LHCN-M2 (cell line): ENCODE data around the gene FKRP. TPM values are rescaled to one million over a fixed set of nuclear protein-coding genes. Genes with fewer than 3 reads are reported as not detected.
"Not testable (repeated sequence)": the region's sequence is repeated elsewhere in the genome, so short reads cannot be mapped to it uniquely, and the experiment has no call there.

Experiments
- DNase-seq: peaks from one replicate; pipeline ENCODE4 v3.0.0-alpha.2; 2012; ENCODE audit warnings: low read depth
- total RNA-seq: library from RNA; depleted of rRNA; stranded (reverse); fragments of >200 nt; gene quantifications from 2 replicates; pipeline ENCODE4 v1.2.3, GENCODE V29; 2014

The FKRP gene
- total RNA-seq, 1 experiment from 2014 or later: 29.7 TPM

DNA sequence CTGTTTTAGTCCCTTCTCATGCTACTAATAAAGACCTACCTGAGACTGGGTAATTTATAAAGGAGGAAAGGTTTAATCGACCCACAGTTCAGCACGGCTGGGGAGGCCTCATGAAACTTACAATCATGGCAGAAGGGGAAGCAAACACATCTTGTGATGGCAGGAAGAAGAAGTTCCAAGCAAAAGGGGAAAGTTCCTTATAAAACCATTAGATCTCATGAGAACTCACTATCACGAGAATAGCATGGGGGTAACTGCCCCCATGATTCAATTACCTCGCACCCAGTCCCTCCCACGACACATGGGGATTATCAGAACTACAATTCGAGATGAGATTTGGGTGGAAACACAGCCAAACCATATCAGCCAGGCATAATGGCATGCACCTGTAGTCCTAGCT lies 13.3 kb downstream of the FKRP start:
- no peak for DNase-seq

DNA sequence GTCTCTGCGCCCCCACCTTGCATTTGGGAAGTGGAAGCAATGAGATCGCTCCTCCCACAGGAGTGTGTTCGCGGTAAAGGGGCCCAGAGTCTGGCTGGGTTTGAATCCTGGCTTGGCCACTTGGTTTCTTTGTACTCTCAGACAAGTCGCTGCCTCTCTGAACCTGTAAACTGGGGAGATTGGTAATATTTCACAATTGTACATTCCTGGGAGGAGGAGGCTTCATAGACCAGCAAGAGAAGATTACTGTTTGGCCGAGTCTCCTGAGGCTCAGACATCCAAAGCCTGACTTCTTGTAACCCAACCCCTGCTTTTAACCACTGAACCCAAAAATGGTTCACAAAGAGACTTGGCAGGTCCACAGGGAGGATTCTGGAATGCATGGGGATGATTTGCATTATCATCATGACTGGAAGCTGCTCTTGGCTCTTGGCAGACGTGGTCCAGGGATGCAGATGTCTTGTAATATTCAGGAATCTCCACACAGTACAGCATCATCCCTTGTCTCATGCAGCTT lies 14.0 kb downstream of the FKRP start:
- peak; percentile 91 for DNase-seq

DNA sequence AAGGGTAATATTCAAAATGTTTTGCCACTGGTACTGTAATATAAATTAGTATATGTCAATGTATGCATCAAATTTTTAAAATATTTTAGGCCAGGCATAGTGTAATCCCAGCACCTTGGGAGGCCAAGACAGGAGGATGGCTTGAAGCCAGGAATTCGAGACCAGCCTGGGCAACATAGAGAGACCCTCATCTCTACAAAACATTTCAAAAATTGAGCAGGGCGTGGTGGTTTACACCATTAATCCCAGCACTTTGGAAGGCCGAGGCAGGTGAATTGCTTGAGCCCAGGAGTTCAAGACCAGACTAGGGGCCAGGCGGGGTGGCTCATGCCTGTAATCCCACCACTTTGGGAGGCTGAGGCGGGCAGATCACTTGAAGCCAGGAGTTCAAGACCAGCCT lies 14.5 kb downstream of the FKRP start:
- no peak for DNase-seq

DNA sequence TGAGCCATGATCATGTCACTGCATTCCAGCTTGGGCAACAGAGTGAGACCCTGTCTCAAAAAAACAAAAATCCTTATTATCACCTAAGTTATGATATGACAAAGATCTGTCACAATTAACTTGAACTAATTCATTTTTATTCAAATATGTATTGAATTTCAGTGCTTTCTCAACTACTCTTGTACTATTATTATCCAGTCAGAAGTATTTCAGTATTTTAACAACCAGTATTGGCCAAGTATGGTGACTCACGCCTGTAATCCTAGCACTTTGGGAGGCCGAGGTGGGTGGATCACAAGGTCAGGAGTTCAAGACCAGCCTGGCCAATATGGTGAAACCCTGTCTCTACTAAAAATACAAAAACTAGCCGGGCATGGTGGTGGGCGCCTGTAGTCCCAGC lies 15.0 kb downstream of the FKRP start:
- peak; percentile 52 for DNase-seq

DNA sequence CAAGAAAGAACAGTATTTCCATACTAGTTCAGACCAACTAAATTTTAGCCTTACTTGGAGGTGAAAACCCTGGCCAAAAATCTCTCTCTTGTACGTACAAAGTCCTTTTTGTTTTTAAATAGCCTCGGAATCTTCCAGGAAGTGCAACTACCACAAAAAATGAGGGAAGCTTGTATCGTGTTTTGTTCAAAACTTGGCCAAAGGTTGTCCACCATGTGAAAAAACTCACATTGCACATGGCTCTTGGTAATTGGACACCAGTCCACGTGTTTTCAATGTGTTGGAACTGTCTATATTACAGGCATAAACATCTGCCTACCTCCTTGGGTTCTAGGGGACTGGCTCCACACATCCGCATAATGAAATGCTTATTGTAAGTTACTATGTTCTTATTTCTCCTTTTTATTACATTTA lies 15.6 kb downstream of the FKRP start:
- DNase-seq: no peak

DNA sequence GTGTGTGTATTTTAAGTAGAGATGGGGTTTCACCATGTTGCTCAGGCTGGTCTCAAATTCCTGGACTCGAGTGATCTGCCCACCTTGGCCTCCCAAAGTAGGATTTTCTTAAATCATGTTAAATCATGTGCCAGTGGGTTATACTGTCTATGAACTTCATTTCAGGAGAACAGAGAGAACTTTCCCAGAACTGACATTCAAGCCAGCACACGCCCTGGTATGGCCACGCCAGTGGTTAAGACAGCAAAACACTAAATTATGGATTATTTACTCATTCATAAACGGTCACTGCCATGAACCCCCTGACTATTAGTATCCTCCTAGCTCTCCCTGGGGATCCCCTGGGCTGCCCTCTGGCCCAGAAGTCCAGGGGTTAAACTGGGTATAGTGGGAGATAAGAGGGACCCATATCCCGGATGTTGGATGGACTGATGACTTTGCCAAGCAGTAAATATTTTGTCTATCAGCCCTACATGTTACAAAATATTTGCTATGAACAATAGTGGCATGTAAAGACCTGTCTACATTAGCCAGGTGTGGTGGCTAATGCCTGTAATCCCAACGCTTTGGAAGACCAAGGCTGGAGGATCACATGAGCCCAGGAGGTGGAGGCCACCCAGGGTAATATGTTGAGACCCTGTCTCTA lies 16.5 kb downstream of the FKRP start:
- no peak for DNase-seq

DNA sequence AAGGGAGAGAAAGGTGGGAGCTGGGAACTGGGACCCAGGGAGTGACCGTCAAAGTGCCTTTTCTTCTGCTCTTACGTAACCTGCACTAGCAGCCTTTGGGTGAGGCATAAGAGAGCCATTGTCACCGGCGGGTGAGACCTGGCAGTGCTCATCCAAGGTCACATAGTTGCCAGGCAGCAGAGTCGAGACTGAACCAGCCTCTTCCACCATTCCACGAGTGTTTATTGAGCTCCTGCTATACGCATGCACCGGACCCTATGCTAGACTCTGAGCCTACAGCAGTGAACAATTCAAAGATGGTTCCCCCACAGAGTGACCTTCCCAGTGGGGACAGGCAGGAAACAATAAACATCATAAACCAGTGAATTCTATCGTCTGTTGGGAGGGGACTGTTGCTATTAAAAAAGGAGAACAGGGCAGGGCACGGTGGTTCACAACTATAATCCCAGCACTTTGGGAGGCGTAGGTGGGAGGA lies 19.0 kb downstream of the FKRP start:
- no peak for DNase-seq

DNA sequence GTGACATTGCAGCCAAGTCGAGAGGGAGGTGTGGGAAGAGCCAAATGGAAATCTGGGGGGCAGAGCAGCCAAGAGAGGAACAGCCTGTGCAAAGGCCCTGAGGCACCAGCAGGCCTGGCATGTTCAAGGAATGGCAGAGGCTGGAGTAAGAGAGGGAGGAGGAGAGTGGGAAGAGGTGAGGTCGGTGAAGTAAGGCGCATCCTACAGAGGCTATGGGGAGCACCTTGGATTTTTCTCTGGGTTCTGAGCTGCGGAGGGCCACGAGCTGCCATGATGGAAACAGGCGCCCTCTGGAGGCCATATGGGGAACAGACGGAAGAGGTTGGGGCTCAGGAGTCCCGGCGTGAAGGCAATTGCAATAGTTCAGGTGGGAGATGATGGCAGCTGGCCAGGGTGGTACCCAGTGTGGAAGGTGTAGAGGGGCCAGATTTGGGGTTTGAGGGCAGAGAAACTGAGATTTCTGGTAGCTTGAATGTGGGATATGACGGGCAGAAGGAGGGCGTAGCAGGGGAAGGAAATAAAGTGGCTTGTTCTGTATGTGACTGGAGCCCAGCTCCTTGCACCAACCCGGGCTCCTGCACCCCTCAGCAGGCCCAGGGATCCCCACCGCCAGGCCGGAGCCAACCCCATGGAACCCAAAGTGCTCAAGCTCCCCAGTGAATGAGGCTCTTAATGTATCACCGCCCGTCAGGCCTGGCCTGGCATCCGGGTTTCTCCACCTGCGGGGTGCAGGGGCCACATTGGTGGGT lies 20.9 kb downstream of the FKRP start:
- DNase-seq: no peak

DNA sequence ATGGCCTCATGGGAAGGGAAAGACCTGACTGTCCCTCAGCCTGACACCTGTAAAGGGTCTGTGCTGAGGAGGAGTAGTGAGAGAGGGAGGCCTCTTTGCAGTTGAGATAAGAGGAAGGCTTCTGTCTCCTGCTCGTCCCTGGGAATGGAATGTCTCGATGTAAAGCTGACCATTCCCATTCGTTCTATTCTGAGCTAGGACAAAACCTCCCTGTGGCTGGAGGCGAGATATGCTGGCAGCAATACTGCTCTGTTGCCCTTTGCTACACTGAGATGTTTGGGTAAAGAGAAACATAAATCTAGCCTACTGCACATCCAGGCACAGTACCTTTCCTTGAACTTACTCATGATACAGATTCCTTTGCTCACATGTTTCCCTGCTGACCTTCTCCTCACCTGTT lies 22.9 kb downstream of the FKRP start:
- not testable (repeated sequence) for DNase-seq

DNA sequence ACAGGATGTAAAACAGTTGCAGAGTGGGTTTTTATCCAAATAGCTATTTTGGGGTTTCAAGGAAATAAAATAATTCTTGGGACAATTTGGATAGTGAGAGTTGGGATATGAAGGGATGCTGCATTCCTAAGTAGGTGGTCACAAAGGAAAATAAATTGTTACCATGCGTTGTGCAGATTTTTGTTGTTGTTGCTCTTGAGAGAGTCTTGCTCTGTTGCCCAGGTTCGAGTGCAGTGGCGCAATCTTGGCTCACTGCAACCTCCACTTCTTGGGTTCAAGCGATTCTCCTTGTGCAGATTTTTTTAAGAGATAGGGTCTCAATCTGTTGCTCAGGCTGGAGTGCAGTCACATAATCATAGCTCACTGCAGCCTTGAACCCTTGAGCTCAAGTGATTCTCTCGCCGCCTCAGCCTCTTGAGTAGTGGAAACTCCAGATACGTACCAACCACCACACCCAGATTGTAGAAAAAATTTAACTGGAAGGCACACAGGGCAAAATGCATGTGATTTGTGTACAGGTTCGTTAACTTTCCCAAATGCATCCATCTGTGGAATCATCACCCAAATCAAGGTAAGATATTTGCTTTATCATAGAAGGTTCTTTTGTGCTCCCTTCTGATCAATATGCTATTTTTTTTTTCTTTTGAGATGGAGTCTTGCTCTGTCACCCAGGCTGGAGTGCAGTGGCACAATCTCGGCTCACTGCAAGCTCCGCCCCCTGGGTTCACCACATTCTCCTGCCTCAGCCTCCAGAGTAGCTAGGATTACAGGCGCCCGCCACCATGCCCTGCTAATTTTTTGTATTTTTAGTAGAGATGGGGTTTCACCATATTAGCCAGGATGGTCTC lies 26.5 kb downstream of the FKRP start:
- no peak for DNase-seq

DNA sequence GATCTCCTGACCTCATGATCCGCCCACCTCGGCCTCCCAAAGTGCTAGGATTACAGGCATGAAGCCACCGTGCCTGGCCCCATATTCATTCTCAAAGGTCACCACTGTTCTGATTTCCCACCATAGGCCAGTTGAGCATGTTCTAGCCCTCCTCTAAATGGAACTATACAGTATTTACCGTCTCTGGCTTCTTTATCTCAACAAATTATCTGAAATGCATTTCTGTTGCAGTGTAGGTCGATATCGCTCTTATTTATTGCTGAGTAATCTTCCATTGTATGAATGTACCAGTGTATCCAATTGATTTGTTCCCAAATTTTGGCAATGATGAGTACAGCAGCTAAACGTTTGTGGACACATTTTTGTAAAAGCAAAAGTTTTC lies 27.2 kb downstream of the FKRP start:
- DNase-seq: no peak

DNA sequence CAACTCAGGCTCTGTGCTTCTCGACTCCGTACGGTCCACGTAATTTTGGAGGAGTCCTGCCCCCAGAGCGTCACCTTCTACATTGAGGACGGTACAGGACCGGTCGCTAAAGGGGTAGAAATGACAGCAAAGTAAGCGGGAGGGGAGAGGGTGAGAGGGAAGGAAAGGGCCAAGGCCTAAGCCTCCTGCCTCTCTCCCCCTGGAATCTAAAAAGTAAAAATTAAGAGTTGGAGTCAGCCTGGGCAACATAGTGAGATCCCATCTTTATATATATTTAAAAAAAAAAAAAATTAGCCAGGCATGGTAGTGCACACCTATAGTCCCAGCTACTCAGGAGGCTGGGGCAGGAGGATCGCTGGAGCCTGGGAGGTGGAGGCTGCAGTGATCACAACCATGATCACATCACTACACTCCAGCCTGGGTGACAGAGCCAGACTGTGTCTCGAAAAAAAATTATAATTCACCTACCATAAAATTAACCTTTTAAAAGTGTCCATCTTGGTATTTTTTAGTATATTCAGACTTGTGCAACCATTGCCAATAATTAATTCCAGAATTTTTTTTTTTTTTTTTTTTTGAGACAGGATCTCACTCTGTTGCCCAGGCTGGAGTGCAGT lies 29.9 kb downstream of the FKRP start:
- DNase-seq: no peak

DNA sequence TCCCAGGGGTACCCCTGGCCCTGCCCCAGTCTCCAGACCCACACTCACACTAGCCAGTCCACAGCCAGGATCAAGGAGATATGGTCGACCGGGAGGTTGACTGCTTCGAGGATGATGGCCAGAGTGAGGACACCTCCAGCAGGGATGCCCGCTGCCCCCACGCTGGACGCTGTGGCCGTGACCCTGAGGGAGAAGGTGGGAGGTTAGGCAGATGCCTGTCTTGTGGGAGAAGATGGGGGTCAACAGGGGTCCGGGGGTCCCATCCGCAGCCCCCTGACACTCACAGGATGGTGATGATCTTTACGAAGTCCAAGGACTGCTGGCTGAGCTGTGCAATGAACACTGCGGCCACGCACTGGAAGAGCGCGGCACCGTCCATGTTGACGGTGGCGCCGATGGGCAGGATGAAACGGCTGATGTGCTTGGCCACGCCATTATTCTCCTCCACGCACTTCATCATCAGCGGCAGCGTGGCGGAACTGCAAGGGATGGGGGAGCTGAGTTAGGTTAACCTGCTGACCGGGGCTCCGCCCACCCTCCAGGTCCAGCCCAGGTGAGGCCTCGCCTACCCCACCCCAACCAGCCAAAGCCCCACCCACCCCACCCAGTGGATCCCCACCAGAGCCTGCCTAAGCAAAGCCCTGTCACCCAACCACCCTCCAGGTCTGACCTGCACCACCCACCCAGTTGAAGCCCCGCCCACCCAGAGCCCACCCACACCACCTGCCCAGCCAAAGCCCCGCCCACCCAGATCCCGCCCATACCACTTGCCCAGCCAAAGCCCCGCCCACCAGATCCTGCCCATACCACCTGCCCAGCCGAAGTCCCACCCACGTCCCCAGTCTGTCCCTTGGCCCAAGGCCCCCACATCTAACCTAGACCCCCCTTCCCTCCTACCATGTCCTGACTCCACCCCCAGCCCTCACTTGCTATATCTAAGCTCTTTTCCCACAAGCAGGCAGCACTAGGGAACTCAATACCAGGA lies 31.4 kb downstream of the FKRP start:
- DNase-seq: no peak

DNA sequence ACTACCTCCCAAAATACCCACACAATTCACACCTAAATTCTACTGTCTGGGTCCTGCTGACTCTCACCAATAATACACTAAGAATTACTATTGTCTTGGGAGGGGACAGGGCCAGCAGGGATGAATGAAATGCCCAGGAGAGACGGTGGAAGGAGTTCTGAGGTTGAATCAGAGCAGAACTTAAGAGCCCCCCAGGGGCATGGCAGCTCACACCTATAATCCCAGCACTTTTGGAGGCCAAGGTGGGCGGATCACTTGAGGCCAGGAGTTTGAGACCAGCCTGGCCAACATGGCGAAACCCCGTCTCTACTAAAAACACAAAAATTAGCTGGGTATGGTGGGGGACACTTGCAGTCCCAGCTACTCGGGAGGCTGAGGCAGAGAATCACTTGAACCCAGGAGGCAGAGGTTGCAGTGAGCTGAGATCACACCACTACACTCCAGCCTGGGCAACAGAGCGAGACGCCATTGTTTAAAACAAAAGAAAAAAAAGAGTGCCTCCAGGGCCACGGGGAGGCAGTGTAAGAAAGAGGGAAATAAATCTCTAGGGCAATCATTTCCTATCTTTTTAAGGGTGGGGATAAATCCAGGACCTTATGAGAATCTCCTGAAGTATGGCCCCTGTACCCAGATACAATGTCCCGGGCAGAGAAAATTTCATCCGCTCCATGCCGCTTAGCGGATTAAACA lies 32.2 kb downstream of the FKRP start:
- not testable (repeated sequence) for DNase-seq

DNA sequence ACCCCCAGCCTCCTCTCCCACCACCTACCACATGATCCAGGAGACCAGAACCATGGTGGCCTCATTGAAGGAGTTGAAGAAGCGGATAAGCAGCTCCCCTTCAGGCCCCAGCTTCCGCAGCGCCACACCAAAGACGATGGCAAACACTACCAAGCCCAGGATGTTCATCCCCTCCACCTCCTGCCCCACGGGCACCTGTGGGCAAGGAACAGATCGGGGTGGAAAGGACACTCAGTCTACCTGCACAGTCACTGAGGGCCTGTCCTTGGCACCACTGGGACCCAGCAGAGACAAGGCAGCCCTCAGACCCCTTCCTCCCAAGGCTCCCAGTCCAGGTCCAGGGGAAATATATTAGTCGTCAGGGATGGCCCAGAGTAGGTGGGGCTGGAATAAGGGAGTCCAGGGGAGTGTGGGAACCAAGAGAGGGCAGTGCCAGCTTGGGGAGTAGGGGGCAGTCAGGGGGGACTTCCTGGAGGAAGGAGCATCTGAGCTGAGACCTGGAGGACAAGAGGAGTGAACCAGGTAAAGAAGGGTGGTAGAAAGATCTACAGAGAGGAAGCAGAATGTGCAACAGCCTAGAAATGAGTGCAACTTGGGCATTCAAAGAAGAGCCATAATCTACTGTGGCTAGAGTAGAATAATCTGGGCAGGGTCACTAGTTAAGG lies 36.6 kb downstream of the FKRP start:
- DNase-seq: no peak

DNA sequence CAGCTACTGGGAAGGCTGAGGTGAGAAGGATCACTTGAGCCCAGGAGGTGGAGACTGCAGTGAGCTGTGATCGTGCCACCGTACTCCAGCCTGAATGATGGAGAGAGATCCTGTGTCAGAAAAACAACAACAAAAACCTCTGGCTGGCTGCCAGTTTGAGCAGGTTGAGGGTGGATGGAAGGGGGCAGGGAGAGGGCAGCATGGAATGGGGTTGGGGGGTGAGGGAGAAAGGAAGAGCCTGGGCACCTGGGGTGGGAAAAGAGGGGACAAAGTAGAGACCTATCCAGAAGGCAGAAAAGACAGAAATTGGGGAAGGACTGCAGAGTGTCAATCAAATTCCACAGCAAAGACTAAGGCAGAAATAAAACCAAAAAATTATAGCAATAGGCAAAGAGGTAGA lies 37.8 kb downstream of the FKRP start:
- no peak for DNase-seq

DNA sequence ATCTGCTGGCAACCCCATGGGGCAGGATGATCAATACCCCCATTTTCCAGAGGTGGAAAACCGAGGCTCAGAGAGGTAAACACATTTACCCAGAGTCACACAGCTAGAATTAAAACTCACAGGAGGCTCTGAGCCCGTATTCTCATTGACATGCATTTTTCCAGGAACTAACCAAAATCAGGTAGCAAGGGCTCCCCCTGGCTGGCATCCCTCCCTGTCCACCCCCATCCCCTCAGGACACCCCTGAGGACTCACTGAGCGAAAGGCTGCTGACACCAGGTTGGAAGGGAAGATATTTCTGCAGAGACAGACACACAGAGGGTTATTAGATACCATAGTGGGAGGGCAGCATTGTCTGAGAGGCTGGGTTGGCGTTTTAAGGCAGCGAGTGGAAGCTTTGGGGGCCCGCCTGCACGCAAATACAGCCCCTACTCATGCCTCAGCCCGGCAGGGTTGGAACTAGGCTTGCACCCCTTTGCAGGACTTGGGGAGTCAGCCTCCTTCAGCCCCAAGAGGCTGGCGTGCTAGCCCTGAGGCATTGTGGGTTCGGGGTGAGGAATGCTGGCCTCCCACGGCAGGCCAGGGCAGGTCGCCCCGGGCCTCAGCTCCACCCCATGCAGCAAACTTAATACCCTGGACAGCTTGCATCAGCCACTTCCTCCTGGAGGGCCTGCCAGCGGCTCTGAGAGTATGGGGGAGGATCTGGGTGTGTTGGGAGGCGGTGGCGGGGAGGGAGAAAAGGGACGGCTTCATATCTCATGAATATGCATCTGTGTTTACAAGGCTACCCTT lies 38.6 kb downstream of the FKRP start:
- DNase-seq: peak; percentile 11
